PC-3 (cell line): ENCODE measurements around the gene KCNK16. TPM values are rescaled to one million over a fixed set of nuclear protein-coding genes. Genes with fewer than 3 reads are reported as not detected.

Experiments used
- ATAC-seq: fragments of 200-7000 bp; cut with Tn5 transposase; 2 replicates; pipeline ENCODE4 v1.9.1; 2020; ENCODE audit warnings: mild to moderate bottlenecking, moderate library complexity
- BruUV-seq: library from RNA; stranded (reverse); fragments of 400-500 nt; replicated peaks from 2 replicates; lab custom pipeline; 2021; lab: Mats Ljungman, UMichigan
- CTCF ChIA-PET: fragments of 300-600 bp; sonication (Branson Sonifier 250); formaldehyde crosslinking; loops from one replicate; lab custom pipeline; 2022; ENCODE audit warnings: antibody characterized with exemption; lab: Charles Lee
- POLR2A ChIA-PET: fragments of 300-600 bp; sonication (Branson Sonifier 250); formaldehyde crosslinking; loops from one replicate; lab custom pipeline; 2022; ENCODE audit warnings: antibody characterized with exemption; ENCODE audit not compliant: unreplicated experiment; lab: Charles Lee
- DNase-seq: peaks from one replicate; pipeline ENCODE4 v3.0.0-alpha.2; 2015
- H2AFZ ChIP-seq: fragments of 300-600 bp; sonication (generic); 2 replicates; pipeline ENCODE4 v1.6.0; 2016; ENCODE audit warnings: antibody characterized with exemption, low read length
- H3F3A ChIP-seq: fragments of 300-600 bp; sonication (generic); one replicate; pipeline ENCODE4 v1.6.0; 2017; ENCODE audit warnings: antibody characterized with exemption, low read length, control low read depth, mild to moderate bottlenecking; ENCODE audit not compliant: unreplicated experiment
- H3K27ac ChIP-seq: fragments of 300-600 bp; sonication (generic); 2 replicates; pipeline ENCODE4 v1.5.1; 2016; ENCODE audit warnings: mild to moderate bottlenecking, low read length
- H3K27me3 ChIP-seq: fragments of 300-600 bp; sonication (generic); 2 replicates; pipeline ENCODE4 v1.6.1; 2016; ENCODE audit warnings: low read length, mixed read lengths
- H3K36me3 ChIP-seq: fragments of 300-600 bp; sonication (generic); 2 replicates; pipeline ENCODE4 v1.6.1; 2016; ENCODE audit warnings: low read depth, mixed run types, low read length, mixed read lengths
- H3K4me1 ChIP-seq: fragments of 300-600 bp; sonication (generic); 2 replicates; pipeline ENCODE4 v1.5.1; 2016; ENCODE audit warnings: low read length; ENCODE audit not compliant: insufficient read depth
- H3K4me2 ChIP-seq: fragments of 300-600 bp; sonication (generic); 2 replicates; pipeline ENCODE4 v1.6.0; 2016; ENCODE audit warnings: low read length
- H3K4me3 ChIP-seq: fragments of 300-600 bp; sonication (generic); 2 replicates; pipeline ENCODE4 v1.5.1; 2016; ENCODE audit warnings: mild to moderate bottlenecking, low read length, mixed read lengths
- H3K79me2 ChIP-seq: fragments of 300-600 bp; sonication (generic); 2 replicates; pipeline ENCODE4 v1.6.1; 2017; ENCODE audit warnings: low read length, mixed read lengths
- H3K9ac ChIP-seq: fragments of 300-600 bp; sonication (generic); 2 replicates; pipeline ENCODE4 v1.6.0; 2016; ENCODE audit warnings: mild to moderate bottlenecking, low read length
- H3K9me2 ChIP-seq: fragments of 300-600 bp; sonication (generic); replicated peaks from 2 replicates; pipeline ENCODE4 v1.6.1; 2016; ENCODE audit warnings: mixed run types, low read length, mixed read lengths
- H3K9me3 ChIP-seq: fragments of 300-600 bp; sonication (generic); 2 replicates; pipeline ENCODE4 v1.6.1; 2016; ENCODE audit warnings: low read length, mixed read lengths
- H4K20me1 ChIP-seq: fragments of 300-600 bp; sonication (generic); 2 replicates; pipeline ENCODE4 v1.6.1; 2016; ENCODE audit warnings: low read length, mixed read lengths
- CTCF ChIP-seq: fragments of 300-600 bp; sonication (generic); conservative IDR thresholded peaks from 2 replicates; pipeline ENCODE4 v1.5.1; 2017; ENCODE audit warnings: antibody characterized with exemption, low read depth, mild to moderate bottlenecking, low read length
- EZH2 ChIP-seq: fragments of 300-600 bp; sonication (generic); IDR thresholded peaks from one replicate; pipeline ENCODE4 v1.6.1; 2017; ENCODE audit warnings: antibody characterized with exemption, mild to moderate bottlenecking, low read length; ENCODE audit not compliant: unreplicated experiment
- EZH2phosphoT487 ChIP-seq: fragments of 300-600 bp; sonication (generic); IDR thresholded peaks from 2 replicates; pipeline ENCODE4 v1.6.1; 2018; ENCODE audit warnings: mild to moderate bottlenecking, antibody characterized with exemption, low read length, borderline replicate concordance
- intact Hi-C: fragments of 100-400 bp; cut with micrococcal nuclease; formaldehyde crosslinking; loops from 2 replicates; pipeline ENCODE4 v1.9.0; 2023
- total RNA-seq: library from RNA; depleted of rRNA; stranded (reverse); fragments of >200 nt; gene quantifications from 2 replicates; pipeline ENCODE4 v1.2.3, GENCODE V29; 2014

Gene KCNK16
- total RNA-seq, 1 experiment from 2014 or later = not detected

- BruUV-seq = no TSS peak
- ChIA-PET CTCF (no interaction called here), POLR2A (no interaction called here)
- H3K27ac ChIP-seq = no peak overlapping the region
- H3F3A ChIP-seq = no peaks in the 10 kb centered on the region
- H3K27me3 ChIP-seq = peaks cover 27% of the 10 kb centered on the region
- no peaks in the 10 kb centered on the region for H3K79me2 ChIP-seq
- H2AFZ ChIP-seq = no peak overlapping the region
- no peak overlapping the region for H3K4me3 ChIP-seq
- DNase-seq = no peak
- no peaks in the 10 kb centered on the region for H3K9me3 ChIP-seq
- intact Hi-C loops = no loop called here
- no peak overlapping the region for H3K4me2 ChIP-seq
- H3K4me1 ChIP-seq = 0 out of 2 replicates have a peak, but pooled peaks cover 2% of the 10 kb centered on the region
- no peaks in the 10 kb centered on the region for H4K20me1 ChIP-seq
- no peak overlapping the region for H3K9ac ChIP-seq
- TF ChIP-seq EZH2phosphoT487 = no peak
- no peak for TF ChIP-seq CTCF
- TF ChIP-seq EZH2 = no peak
- no peaks in the 10 kb centered on the region for H3K9me2 ChIP-seq
- ATAC-seq = no peak
- H3K36me3 ChIP-seq = no peaks in the 10 kb centered on the region
Observed at GRCh38 chr6:39298061-39298460, 24.4 kb downstream of the KCNK16 start.

- Histone ChIP-seq H3K4me1 (no peaks in the 10 kb centered on the region), H4K20me1 (no peaks in the 10 kb centered on the region), H2AFZ (no peak overlapping the region), H3K9me2 (no peaks in the 10 kb centered on the region), H3K27ac (no peak overlapping the region), H3K27me3 (peaks cover 30% of the 10 kb centered on the region), H3K4me3 (no peak overlapping the region), H3K4me2 (no peak overlapping the region), H3K79me2 (no peaks in the 10 kb centered on the region), H3F3A (no peaks in the 10 kb centered on the region), H3K9me3 (no peaks in the 10 kb centered on the region), H3K9ac (no peak overlapping the region), H3K36me3 (no peaks in the 10 kb centered on the region)
- no TSS peak for BruUV-seq
- intact Hi-C loops = no loop called here
- ChIA-PET POLR2A (no interaction called here), CTCF (no interaction called here)
- DNase-seq (no peak), ATAC-seq (no peak)
- TF ChIP-seq CTCF (no peak), EZH2 (no peak), EZH2phosphoT487 (no peak)
Observed at GRCh38 chr6:39296745-39297640, 25.5 kb downstream of the KCNK16 start.

- intact Hi-C loops = no loop called here
- TF ChIP-seq EZH2 = no peak
- TF ChIP-seq EZH2phosphoT487 = no peak
- TF ChIP-seq CTCF = no peak
- ATAC-seq (no peak), DNase-seq (no peak)
- no peak overlapping the region for H3K9ac ChIP-seq
- no peaks in the 10 kb centered on the region for H3F3A ChIP-seq
- ChIA-PET POLR2A (no interaction called here), CTCF (no interaction called here)
- no peaks in the 10 kb centered on the region for H3K9me3 ChIP-seq
- H3K79me2 ChIP-seq = no peaks in the 10 kb centered on the region
- H3K27me3 ChIP-seq = peaks cover 27% of the 10 kb centered on the region
- no peaks in the 10 kb centered on the region for H4K20me1 ChIP-seq
- BruUV-seq = no TSS peak
- H3K27ac ChIP-seq = no peak overlapping the region
- H2AFZ ChIP-seq = no peak overlapping the region
- no peak overlapping the region for H3K4me2 ChIP-seq
- no peaks in the 10 kb centered on the region for H3K9me2 ChIP-seq
- no peak overlapping the region for H3K4me3 ChIP-seq
- H3K36me3 ChIP-seq = no peaks in the 10 kb centered on the region
- peaks cover 7% of the 10 kb centered on the region; the same call in 1 of the 2 replicates for H3K4me1 ChIP-seq
Observed at GRCh38 chr6:39295611-39296011, 26.9 kb downstream of the KCNK16 start.
